ENCODE data around the gene ATF4. TPM values are rescaled to one million over a fixed set of nuclear protein-coding genes. Genes with fewer than 3 reads are reported as not detected.

The ATF4 gene
- total and polyA plus RNA-seq, 9 donors, result 212 to 611 (median 252) TPM

- Histone ChIP-seq H3K9me3 (no peaks in the 10 kb centered on the region), H3K36me3 (no peaks in the 10 kb centered on the region), H3K27me3 (no peaks in the 10 kb centered on the region), H3K4me3 (no peak overlapping the region), H3K4me1 (ENCODE audit: insufficient read depth) (peaks cover 2% of the 10 kb centered on the region), H3K27ac (no peak overlapping the region)
- no peak for TF ChIP-seq CTCF (IDR thresholded peaks at IDR 0.05)
- no peak for TF ChIP-seq EP300 (IDR thresholded peaks at IDR 0.05)
- TF ChIP-seq POLR2A (IDR thresholded peaks at IDR 0.05), result no peak
- DNase-seq, result peak; percentile 57 to 75 (median 61)
- intact Hi-C loops (cut with DNase I), result no loop called here
- WGBS, 3 donors, result 55 to 63% (median 62%) methylated on average over 13 of the region's 13 CpGs
Measured at GRCh38 chr22:39490135-39490798, 30.1 kb upstream of the ATF4 start.

GRCh38 chr22:39490966-39491680 is 29.2 kb upstream of the ATF4 start:
- no peaks in the 10 kb centered on the region for H3K27me3 ChIP-seq
- no peak overlapping the region for H3K4me3 ChIP-seq
- H3K36me3 ChIP-seq, result no peaks in the 10 kb centered on the region
- no peak overlapping the region for H3K27ac ChIP-seq
- H3K9me3 ChIP-seq, result no peaks in the 10 kb centered on the region
- DNase-seq, result no peak
- peaks cover 2% of the 10 kb centered on the region for H3K4me1 ChIP-seq (ENCODE audit: insufficient read depth)
- WGBS, 3 donors, result 81 to 82% (median 82%) methylated on average over 9 of the region's 9 CpGs
- intact Hi-C loops (cut with DNase I), result no loop called here
- TF ChIP-seq CTCF (IDR thresholded peaks at IDR 0.05), result no peak
- TF ChIP-seq POLR2A (IDR thresholded peaks at IDR 0.05), result no peak
- TF ChIP-seq EP300 (IDR thresholded peaks at IDR 0.05), result no peak

GRCh38 chr22:39491696-39492095 is 28.7 kb upstream of the ATF4 start:
- Histone ChIP-seq H3K4me3 (no peak overlapping the region), H3K27me3 (no peaks in the 10 kb centered on the region), H3K36me3 (no peaks in the 10 kb centered on the region), H3K27ac (no peak overlapping the region), H3K4me1 (ENCODE audit: insufficient read depth) (peaks cover 2% of the 10 kb centered on the region), H3K9me3 (no peaks in the 10 kb centered on the region)
- TF ChIP-seq EP300 (IDR thresholded peaks at IDR 0.05), result no peak
- TF ChIP-seq CTCF (IDR thresholded peaks at IDR 0.05), result no peak
- TF ChIP-seq POLR2A (IDR thresholded peaks at IDR 0.05), result no peak
- intact Hi-C loops (cut with DNase I), result no loop called here
- WGBS, 3 donors, result 85 to 86% (median 86%) methylated on average over 6 of the region's 6 CpGs
- no peak for DNase-seq

- Histone ChIP-seq H3K36me3 (no peaks in the 10 kb centered on the region), H3K27me3 (no peaks in the 10 kb centered on the region), H3K27ac (no peak overlapping the region), H3K4me3 (no peak overlapping the region), H3K9me3 (no peaks in the 10 kb centered on the region), H3K4me1 (ENCODE audit: insufficient read depth) (peaks cover 2% of the 10 kb centered on the region)
- TF ChIP-seq POLR2A (IDR thresholded peaks at IDR 0.05), result no peak
- TF ChIP-seq CTCF (IDR thresholded peaks at IDR 0.05), result no peak
- TF ChIP-seq EP300 (IDR thresholded peaks at IDR 0.05), result no peak
- DNase-seq, result no peak
- 75 to 85% (median 80%) methylated on average over 3 of the region's 3 CpGs for WGBS, 3 donors
- intact Hi-C loops (cut with DNase I), result no loop called here
Measured at GRCh38 chr22:39492186-39492585, 28.2 kb upstream of the ATF4 start.

All from ovary (tissue), 9 donors.